ENCODE data around the gene ASTN2.
A peak's percentile ranks its signal among the peaks of the same experiment; 100 is the strongest.

Gene ASTN2

DNA sequence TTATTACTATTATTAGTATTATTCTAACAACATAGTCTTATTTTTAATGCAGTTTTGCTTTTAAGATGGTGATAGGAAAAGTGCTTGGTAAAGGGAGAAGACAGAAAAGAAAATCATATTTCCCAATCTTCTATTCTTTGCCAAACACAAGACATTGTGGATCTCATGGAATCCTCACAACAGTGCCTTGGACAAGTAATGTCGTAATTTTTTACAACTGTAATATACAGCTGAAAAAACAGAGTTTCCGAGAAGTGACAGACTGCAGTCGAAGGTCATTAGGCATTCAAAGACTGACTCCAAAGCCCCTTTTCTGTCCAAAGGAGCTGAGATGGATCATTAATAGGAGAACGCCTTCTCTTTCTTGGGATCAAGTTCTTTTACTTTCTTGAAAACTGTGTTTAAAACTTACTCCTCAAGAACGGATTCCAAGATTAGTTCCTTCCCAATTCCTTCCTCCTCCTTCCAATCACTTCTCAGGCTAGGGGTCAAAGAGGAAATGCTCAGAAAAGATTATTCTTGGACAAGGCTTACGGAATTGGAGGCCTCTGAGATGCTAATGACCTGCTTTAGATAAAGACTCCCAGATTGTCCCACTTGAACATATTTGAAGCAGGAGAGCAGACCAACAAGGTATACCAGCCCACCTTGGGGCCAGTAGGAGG is 752.1 kb downstream of the ASTN2 start:
- no peak for DNase-seq
- TF ChIP-seq POLR2A (IDR thresholded peaks at IDR 0.05; ENCODE audit: low read length), result no peak
- TF ChIP-seq GATA1 (IDR thresholded peaks at IDR 0.05; ENCODE audit: low read depth, low read length), result no peak

DNA sequence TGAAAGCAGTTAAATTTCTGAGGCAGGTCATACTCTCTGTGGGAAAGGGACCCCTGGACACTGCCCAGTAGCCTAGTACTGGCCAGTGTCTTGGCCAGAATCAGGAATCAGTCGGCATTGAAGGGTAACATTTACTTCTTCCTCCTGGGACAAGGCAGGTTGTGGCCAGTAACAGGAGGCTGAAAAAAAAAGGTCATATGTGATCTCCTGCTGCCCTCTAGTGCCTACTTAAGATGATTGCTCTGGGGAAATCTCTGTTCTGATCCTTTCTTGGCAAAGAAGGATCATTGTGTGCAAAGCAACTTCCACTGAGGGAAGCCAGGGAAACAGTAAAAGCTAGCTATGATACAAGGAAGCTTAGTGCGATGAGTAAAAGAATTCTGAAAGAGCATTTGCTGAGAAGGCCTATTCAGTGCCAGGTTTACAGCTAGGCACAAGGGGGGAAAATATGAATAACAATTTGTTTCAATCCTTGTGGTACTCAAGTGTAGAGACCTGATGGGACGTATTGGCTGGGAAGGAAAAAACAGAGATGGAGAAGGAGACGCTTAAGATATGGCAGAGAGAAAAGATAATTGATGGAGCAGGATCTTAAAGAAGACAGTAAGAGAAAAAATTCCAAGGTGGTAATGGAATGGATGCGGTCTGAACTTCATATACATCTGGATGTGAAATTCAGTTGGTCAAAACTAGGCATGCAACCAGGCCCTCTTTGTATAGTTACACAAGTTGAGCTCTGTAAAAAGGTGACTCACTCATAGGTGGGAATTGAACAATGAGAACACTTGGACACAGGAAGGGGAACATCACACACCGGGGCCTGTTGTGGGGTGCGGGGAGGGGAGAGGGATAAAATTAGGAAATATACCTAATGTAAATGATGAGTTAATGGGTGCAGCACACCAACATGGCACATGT is 753.6 kb downstream of the ASTN2 start:
- TF ChIP-seq POLR2A (IDR thresholded peaks at IDR 0.05; ENCODE audit: low read length) (no peak), GATA1 (IDR thresholded peaks at IDR 0.05; ENCODE audit: low read depth, low read length) (no peak)
- peak; percentile 59 to 69 for DNase-seq

DNA sequence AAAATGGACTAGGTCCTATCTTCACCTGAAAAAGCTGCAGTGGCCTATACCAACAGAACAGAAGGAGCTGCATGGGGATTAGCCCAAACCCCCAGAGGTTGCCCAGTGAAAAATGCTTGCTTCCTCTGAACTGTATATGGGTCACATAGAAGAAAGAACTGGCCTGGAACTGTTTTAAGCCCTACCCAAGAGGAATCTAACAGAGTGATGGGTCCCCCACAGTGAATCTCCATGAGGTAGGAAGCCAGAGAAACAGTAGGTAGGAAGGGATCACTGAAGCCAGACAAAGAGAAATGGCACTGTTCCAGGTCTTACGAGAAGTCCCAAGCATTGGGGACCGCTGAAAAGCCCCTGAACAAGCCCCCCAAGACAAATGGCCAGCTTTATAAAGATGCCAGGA is 756.6 kb downstream of the ASTN2 start:
- no peak for DNase-seq
- TF ChIP-seq GATA1 (IDR thresholded peaks at IDR 0.05; ENCODE audit: low read depth, low read length) (no peak), POLR2A (IDR thresholded peaks at IDR 0.05; ENCODE audit: low read length) (no peak)

DNA sequence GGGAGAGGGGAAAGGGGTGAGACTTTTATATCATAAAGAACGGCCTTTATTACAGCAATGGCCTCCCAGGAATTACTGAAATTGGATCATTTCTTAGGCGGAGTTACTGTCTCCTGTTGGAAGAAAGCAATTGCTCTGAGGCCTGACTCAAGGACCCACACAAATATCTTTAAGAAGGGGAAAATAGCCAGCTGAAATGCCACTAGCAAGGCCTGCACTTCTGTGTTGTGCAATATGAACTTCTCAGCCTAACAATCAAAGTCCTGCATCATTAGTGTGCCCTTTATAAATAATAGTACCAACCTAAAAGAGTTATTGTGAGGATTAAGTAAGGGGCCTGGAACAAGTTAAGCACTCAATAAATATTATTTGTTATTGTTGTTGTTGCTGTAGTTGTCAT is 757.9 kb downstream of the ASTN2 start:
- TF ChIP-seq POLR2A (IDR thresholded peaks at IDR 0.05; ENCODE audit: low read length), result no peak
- no peak for TF ChIP-seq GATA1 (IDR thresholded peaks at IDR 0.05; ENCODE audit: low read depth, low read length)

DNA sequence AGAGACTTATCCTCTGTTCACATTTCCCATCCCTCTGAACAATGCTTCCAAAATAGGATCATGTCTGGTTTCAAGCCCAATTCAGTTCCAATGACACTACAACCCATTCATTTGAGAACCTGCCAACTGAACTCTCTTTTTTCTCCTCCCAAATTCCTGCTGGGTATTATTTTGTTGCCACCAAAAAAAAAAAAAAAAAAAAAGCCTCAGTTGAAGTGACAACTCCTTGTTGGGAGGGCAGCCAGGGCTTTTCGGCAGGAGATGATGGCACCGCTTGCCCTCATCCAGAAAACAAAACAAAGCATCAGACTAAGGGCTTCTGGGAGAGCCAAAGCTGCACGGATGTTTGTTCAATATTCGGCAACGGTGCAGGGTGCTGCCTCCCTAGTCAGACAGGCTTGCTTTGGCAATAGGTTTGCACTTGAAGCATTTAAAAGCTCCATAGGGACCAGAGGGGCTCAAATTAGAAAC is 758.3 kb downstream of the ASTN2 start:
- no peak for DNase-seq
- TF ChIP-seq GATA1 (IDR thresholded peaks at IDR 0.05; ENCODE audit: low read depth, low read length) (no peak), POLR2A (IDR thresholded peaks at IDR 0.05; ENCODE audit: low read length) (no peak)

More for the DNA sequence above, 757.9 kb downstream of the ASTN2 start:
- no peak for DNase-seq

DNA sequence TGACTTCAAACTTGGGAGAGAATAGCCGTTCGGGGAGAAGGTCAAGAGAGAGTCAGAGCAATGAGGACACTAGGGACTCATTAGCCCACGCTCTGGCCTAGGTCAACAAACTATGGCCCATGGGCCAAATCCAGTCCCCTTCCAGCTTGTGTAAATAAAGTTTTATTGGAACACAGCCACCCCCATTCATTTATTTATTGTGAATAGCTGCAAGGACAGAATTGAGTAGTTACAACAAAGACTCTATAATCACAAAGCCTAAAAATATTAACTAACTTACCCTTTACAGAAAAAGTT is 760.9 kb downstream of the ASTN2 start:
- TF ChIP-seq GATA1 (IDR thresholded peaks at IDR 0.05; ENCODE audit: low read depth, low read length) (no peak), POLR2A (IDR thresholded peaks at IDR 0.05; ENCODE audit: low read length) (no peak)
- no peak for DNase-seq

GRCh38 chr9:116653348-116654058 is 761.4 kb downstream of the ASTN2 start:
- TF ChIP-seq POLR2A (IDR thresholded peaks at IDR 0.05; ENCODE audit: low read length) (no peak), GATA1 (IDR thresholded peaks at IDR 0.05; ENCODE audit: low read depth, low read length) (no peak)
- no peak for DNase-seq

- no peak for TF ChIP-seq GATA1 (IDR thresholded peaks at IDR 0.05; ENCODE audit: low read depth, low read length)
- DNase-seq, result no peak
Observed at GRCh38 chr9:116647515-116647809, 767.4 kb downstream of the ASTN2 start.

DNA sequence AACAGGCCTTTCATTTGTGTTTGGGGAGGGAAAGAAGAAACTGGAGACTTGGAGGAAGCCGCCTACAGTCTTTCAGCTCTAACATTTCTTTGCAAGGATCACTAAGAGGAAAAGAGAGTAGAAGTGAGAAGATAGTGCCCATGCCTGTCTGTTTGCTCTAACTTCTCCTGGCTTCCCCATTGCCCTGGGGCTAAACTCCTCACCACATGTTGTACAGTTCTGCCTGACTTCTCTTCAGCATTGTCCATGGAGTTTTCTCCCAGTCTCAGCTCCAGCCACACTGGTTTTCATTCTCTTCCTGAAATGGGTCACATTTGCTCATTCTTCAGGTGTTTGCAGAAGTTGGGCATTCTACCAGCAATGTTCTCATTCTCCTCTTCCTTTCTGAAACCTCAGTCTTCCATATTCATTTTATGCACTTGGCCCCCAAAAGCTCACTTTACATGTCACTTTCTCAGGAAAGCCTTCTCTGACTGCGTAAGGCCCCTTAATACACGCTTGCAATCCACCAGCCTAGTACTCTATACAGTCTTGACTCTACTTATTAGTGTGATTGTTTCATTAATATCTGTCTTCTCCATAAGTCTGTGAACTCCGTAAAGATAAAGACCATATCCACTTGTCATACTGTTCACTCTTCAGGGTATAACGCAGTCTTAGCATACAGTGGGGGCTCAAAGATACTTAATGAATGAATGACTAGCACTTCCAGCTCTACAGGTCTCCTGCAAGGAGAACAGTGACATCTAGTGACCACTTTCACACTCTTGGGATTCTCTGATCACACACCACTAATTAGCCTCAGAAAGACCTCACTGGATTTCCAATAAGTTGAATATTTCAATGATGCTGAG is 768.0 kb downstream of the ASTN2 start:
- TF ChIP-seq POLR2A (IDR thresholded peaks at IDR 0.05; ENCODE audit: low read length) (no peak), GATA1 (IDR thresholded peaks at IDR 0.05; ENCODE audit: low read depth, low read length) (no peak)
- peak; percentile 26 to 41 for DNase-seq

- no peak for DNase-seq
Observed at GRCh38 chr9:116644091-116644688, 770.7 kb downstream of the ASTN2 start.

GRCh38 chr9:116643691-116644090 is 771.2 kb downstream of the ASTN2 start:
- TF ChIP-seq POLR2A (IDR thresholded peaks at IDR 0.05; ENCODE audit: low read length) (no peak), GATA1 (IDR thresholded peaks at IDR 0.05; ENCODE audit: low read depth, low read length) (no peak)
- DNase-seq, result no peak

More at GRCh38 chr9:116644091-116644688, 770.7 kb downstream of the ASTN2 start:
- TF ChIP-seq GATA1 (IDR thresholded peaks at IDR 0.05; ENCODE audit: low read depth, low read length) (no peak), POLR2A (IDR thresholded peaks at IDR 0.05; ENCODE audit: low read length) (no peak)

GRCh38 chr9:116641292-116642059 is 773.4 kb downstream of the ASTN2 start:
- TF ChIP-seq POLR2A (IDR thresholded peaks at IDR 0.05; ENCODE audit: low read length), result no peak
- TF ChIP-seq GATA1 (IDR thresholded peaks at IDR 0.05; ENCODE audit: low read depth, low read length), result no peak
- DNase-seq, result no peak

All from erythroblast (primary cell).